CD4-positive, alpha-beta memory T cell (primary cell): Measurements from ENCODE around the gene E4F1. TPM values are rescaled to one million over a fixed set of nuclear protein-coding genes. Genes with fewer than 3 reads are reported as not detected.

Source experiments
- CTCF ChIA-PET: fragments of 350-600 bp; sonication (Branson Sonifier 250); formaldehyde crosslinking; loops from one replicate; lab custom pipeline; 2021; ENCODE audit warnings: inconsistent platforms; ENCODE audit not compliant: partially characterized antibody; lab: Charles Lee
- POLR2A ChIA-PET: fragments of 350-600 bp; sonication (Branson Sonifier 250); formaldehyde crosslinking; loops from one replicate; lab custom pipeline; 2021; ENCODE audit not compliant: partially characterized antibody; lab: Charles Lee
- DNase-seq, 5 donors: peaks; one replicate each; pipeline versions ENCODE4 v3.0.0 to v3.0.0-alpha.2; 2020 to 2022; ENCODE audit warnings: mixed read lengths in 1 of 5
- H3K27ac ChIP-seq: one replicate; pipeline ENCODE4 v1.7.0; 2013; ENCODE audit warnings: low read depth, low read length
- H3K27me3 ChIP-seq: 2 replicates; pipeline ENCODE4 v1.7.0; 2013; ENCODE audit warnings: mild to moderate bottlenecking, low read length, moderate library complexity; ENCODE audit not compliant: insufficient read depth
- H3K36me3 ChIP-seq: 2 replicates; pipeline ENCODE4 v1.7.0; 2013; ENCODE audit warnings: mild to moderate bottlenecking, low read length, moderate library complexity; ENCODE audit not compliant: insufficient read depth
- H3K4me1 ChIP-seq: 2 replicates; pipeline ENCODE4 v1.7.0; 2013; ENCODE audit warnings: mild to moderate bottlenecking, low read length, moderate library complexity; ENCODE audit not compliant: insufficient read depth
- H3K4me3 ChIP-seq, 2 donors: one replicate each; pipeline ENCODE4 v1.7.0; 2013; ENCODE audit warnings: low read length in 2 of 2, mild to moderate bottlenecking in 1 of 2
- H3K9me3 ChIP-seq, 2 donors: one replicate each; pipeline ENCODE4 v1.7.0; 2013; ENCODE audit warnings: low read length in 2 of 2, control low read depth in 1 of 2; ENCODE audit not compliant: control insufficient read depth in 1 of 2
- H3K27ac Mint-ChIP-seq, 7 donors: one replicate each; pipeline ENCODE4 v1.8.0; 2020 to 2021; ENCODE audit warnings: mixed read lengths in 7 of 7, mild to moderate bottlenecking in 6 of 7, inconsistent platforms in 3 of 7, moderate library complexity in 3 of 7
- H3K27me3 Mint-ChIP-seq, 2 donors: one replicate each; pipeline ENCODE4 v1.8.0; 2020 to 2021; ENCODE audit warnings: mixed read lengths in 2 of 2
- H3K36me3 Mint-ChIP-seq, 2 donors: one replicate each; pipeline ENCODE4 v1.8.0; 2020 to 2021; ENCODE audit warnings: mixed read lengths in 2 of 2, inconsistent platforms in 1 of 2, mild to moderate bottlenecking in 1 of 2
- H3K4me1 Mint-ChIP-seq, 4 donors: one replicate each; pipeline ENCODE4 v1.8.0; 2020 to 2021; ENCODE audit warnings: mixed read lengths in 4 of 4, mild to moderate bottlenecking in 1 of 4
- H3K4me3 Mint-ChIP-seq, 8 donors: one replicate each; pipeline ENCODE4 v1.8.0; 2020 to 2021; ENCODE audit warnings: mixed read lengths in 8 of 8, mild to moderate bottlenecking in 7 of 8, moderate library complexity in 6 of 8, inconsistent platforms in 3 of 8
- H3K9me3 Mint-ChIP-seq, 8 donors: one replicate each; pipeline ENCODE4 v1.8.0; 2020 to 2021; ENCODE audit warnings: mixed read lengths in 8 of 8, mild to moderate bottlenecking in 5 of 8, inconsistent platforms in 3 of 8, moderate library complexity in 1 of 8
- intact Hi-C: fragments of 100-400 bp; cut with micrococcal nuclease; formaldehyde crosslinking; loops from one replicate; pipeline ENCODE4 v1.15.1; 2023
- polyA plus RNA-seq, 2 donors: library from polyadenylated mRNA; unstranded; fragments of 300-500 nt; fragmentation: Illumina TruSeq; gene quantifications; one replicate each; pipeline ENCODE4 v1.2.3, GENCODE V29; 2021
- total RNA-seq, 2 experiments: library from RNA; stranded (reverse); gene quantifications; one replicate each; pipeline ENCODE4 v1.2.3, GENCODE V29; 2021

E4F1 gene
- total and polyA plus RNA-seq, 4 experiments from 2014 or later, result 6.7 to 49.7 (median 33.7) TPM

DNA sequence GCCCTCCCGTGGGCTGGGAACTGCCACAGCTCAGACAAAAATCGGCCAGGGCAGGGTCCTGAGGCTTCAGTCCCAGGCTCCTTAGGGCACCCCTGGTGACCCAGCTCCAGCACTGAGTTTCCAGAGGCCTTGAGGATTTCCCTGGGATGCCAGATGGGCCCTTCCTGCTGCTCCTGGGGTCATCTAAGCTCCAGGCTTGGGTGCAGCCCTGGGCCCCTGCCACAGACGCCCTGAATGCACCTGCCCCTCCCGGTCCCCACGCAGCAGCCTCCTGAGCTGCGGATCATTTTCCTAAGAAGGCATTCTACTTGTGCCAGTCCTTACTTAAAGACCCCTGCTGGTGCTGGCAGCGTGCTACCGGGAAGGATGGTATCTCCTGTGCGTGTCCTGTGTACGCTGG lies 50.5 kb downstream of the E4F1 start:
- Histone ChIP-seq H3K36me3 (no peaks in the 10 kb centered on the region), H3K27ac (no peak overlapping the region), H3K9me3 (no peaks in the 10 kb centered on the region), H3K4me1 (peaks cover 12% of the 10 kb centered on the region), H3K4me3 (no peak overlapping the region), H3K27me3 (no peaks in the 10 kb centered on the region)
- DNase-seq, result no peak
- intact Hi-C loops, result no loop called here
- ChIA-PET CTCF (no interaction called here), POLR2A (no interaction called here)
- H3K4me3 Mint-ChIP-seq, result no peak overlapping the region
- H3K27ac Mint-ChIP-seq, result no peak overlapping the region
- no peaks in the 10 kb centered on the region for H3K9me3 Mint-ChIP-seq
- H3K36me3 Mint-ChIP-seq, result peaks cover 0 to 2% of the 10 kb centered on the region in 2 donors
- H3K27me3 Mint-ChIP-seq, result no peaks in the 10 kb centered on the region
- H3K4me1 Mint-ChIP-seq, result peaks cover 6 to 11% (median 8%) of the 10 kb centered on the region in 4 donors

DNA sequence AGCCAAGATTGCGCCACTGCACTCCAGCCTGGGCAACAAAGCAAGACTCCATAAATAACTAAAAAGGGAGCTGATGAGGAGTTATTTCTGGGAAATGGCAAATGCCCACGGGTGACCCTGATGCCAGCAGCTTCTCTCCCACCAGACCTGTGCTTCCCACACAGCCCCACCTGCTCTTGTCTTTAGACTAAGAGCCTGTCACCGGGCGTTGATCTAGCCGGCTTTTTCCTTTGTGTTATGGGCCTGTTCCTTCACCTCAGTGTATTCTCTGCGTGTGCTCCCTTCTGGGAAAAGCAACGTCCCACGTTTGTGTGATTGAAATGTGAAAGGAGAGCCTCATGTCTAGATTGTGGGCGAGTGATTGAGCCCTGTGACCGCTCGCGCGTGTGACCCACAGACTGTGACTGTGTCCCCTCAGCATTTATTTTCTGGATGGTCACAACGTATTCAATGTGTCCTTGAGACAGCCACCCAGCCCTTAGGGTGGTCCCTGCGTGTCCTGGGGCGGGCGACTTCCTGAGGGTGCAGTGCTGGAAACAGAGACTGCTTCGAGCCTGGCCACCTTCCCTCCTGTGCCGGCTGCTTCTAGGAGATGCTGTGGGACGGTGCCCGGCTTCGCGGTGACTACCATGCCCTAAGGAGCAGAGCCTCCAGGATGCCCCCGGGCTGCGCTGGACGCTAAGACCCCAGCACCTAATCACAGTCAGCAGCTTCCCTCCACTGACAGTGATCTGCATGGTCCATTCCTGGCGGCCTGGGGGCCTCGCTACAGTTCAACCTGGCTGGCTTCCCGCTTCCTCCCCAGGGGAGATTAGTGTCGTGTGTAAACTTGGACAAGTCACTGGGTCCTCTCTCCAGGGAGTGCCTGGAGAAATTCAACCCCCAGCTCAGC lies 52.3 kb downstream of the E4F1 start:
- POLR2A ChIA-PET, result no interaction called here
- intact Hi-C loops, result no loop called here

DNA sequence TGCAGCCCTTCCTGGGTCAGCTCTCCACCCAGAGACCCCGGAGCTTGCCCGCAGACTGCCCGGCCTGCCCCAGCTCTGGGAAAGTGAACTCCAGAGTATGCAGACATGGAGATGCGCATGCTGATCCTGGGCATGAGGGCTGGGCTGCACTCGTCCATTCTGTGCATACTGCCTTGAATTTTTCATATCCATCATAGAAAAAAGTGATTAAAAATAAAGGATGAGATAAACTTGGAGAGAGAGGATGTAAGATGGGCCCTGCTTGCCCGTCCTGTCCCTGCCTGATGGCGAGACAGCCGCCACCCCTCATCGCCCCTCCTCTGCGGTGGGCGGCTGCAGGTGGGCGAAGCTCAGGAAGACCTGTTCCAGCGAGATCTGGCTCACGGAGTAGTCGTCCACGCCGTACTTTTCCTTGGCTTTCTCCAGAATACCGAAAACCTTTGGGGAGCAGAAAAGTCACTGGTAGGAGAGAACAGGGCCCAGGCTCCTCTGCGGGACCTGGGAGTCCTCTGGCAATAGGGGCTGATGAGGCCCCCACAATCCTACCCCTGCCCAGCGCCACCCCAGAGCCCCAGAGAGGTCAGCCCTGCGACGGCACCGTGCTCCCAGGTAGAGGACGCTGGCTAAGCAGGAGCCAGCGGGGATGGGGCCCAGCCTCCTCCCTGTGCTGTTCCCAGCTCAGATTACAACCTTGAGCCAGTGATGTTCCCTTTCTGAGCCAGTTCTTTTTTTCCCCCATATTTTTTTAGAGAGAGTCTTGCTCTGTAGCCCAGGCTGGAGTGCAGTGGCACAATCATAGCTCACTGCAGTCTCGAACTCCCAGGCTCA lies 53.2 kb downstream of the E4F1 start:
- intact Hi-C loops, result no loop called here
- no peaks in the 10 kb centered on the region for H3K27me3 ChIP-seq
- ChIA-PET POLR2A (no interaction called here), CTCF (no interaction called here)
- Mint-ChIP-seq H3K4me3 (no peak overlapping the region), H3K4me1 (no peaks in the 10 kb centered on the region), H3K27ac (no peak overlapping the region), H3K27me3 (no peaks in the 10 kb centered on the region), H3K36me3 (peaks cover 0 to 3% of the 10 kb centered on the region in 2 donors), H3K9me3 (no peaks in the 10 kb centered on the region)
- no peaks in the 10 kb centered on the region for H3K9me3 ChIP-seq
- H3K27ac ChIP-seq, result no peak overlapping the region
- no peak for DNase-seq
- no peaks in the 10 kb centered on the region for H3K36me3 ChIP-seq
- H3K4me1 ChIP-seq, result no peaks in the 10 kb centered on the region
- no peak overlapping the region for H3K4me3 ChIP-seq

More for the DNA sequence above, 52.3 kb downstream of the E4F1 start:
- Histone ChIP-seq H3K36me3 (no peaks in the 10 kb centered on the region), H3K4me1 (no peaks in the 10 kb centered on the region), H3K27me3 (no peaks in the 10 kb centered on the region), H3K9me3 (no peaks in the 10 kb centered on the region), H3K27ac (no peak overlapping the region), H3K4me3 (no peak overlapping the region)
- no peaks in the 10 kb centered on the region for H3K9me3 Mint-ChIP-seq
- H3K4me1 Mint-ChIP-seq, result no peaks in the 10 kb centered on the region
- DNase-seq, result no peak
- CTCF ChIA-PET, result no interaction called here
- H3K27me3 Mint-ChIP-seq, result no peaks in the 10 kb centered on the region
- no peak overlapping the region for H3K4me3 Mint-ChIP-seq
- H3K36me3 Mint-ChIP-seq, result peaks cover 0 to 3% of the 10 kb centered on the region in 2 donors
- no peak overlapping the region for H3K27ac Mint-ChIP-seq

DNA sequence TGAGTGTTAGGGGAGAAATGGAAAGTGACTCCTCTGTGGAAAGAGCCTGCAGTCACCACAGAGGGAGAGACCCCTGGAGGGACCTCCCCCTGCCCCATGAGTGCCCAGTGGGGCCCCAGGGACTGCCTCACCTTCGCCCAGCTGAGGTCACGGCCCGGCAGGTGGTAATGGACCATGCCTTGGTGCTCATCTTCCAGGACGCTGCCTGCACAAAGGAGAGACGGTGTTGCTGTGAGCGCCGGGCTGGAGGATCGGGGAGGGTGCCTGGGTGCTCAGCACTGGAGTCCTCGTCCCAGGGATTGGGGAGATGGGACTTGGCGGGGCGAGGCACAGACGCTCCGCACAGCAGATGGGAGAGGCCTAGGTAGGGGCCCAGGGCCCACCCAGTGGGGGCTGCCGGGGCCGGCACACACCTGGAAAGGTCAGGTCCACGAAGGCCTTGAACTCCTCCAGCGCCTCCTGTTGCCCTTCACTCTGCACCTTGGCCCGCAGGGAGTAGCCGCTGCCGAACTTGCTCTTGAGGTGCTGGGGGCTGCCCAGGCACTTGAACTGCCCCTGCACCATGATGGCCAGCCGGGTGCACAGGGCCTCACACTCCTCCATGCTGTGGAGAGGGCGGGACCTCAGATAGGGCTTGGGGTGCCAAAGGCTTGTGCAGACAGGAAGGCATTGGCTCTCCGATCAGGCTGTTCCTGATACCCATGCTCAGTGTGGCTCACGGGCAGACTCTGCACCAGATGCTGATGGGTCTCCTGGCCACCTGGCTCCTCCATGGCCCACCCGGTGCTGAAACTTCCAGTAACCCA lies 54.3 kb downstream of the E4F1 start:
- POLR2A ChIA-PET, result no interaction called here
- Mint-ChIP-seq H3K36me3 (peaks cover 0 to 3% of the 10 kb centered on the region in 2 donors), H3K4me3 (no peak overlapping the region), H3K4me1 (no peaks in the 10 kb centered on the region), H3K27me3 (no peaks in the 10 kb centered on the region), H3K9me3 (no peaks in the 10 kb centered on the region), H3K27ac (no peak overlapping the region)
- Histone ChIP-seq H3K4me1 (no peaks in the 10 kb centered on the region), H3K36me3 (no peaks in the 10 kb centered on the region), H3K4me3 (no peak overlapping the region), H3K27me3 (no peaks in the 10 kb centered on the region), H3K27ac (no peak overlapping the region), H3K9me3 (no peaks in the 10 kb centered on the region)
- CTCF ChIA-PET, result no interaction called here
- intact Hi-C loops, result no loop called here
- DNase-seq, result no peak

DNA sequence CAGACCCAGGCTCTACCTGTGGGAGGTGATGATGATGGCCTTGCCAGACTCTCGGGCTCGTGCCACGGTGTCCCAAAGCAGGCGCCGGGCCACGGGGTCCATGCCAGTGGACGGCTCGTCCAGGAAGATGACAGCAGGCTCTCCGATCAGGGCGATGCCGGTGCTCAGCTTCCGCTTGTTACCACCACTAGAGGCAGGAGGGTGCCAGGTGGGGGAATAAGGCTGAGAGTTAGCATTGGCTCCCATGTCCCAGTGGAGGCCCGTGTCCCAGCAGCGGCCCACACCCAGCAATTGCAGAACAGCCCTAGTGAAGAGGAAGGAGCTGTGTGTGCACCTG lies 54.8 kb downstream of the E4F1 start:
- DNase-seq, result no peak
- intact Hi-C loops, result no loop called here
- Mint-ChIP-seq H3K27me3 (no peaks in the 10 kb centered on the region), H3K36me3 (peaks cover 0 to 3% of the 10 kb centered on the region in 2 donors), H3K9me3 (no peaks in the 10 kb centered on the region), H3K27ac (no peak overlapping the region), H3K4me3 (no peak overlapping the region), H3K4me1 (no peaks in the 10 kb centered on the region)
- Histone ChIP-seq H3K36me3 (no peaks in the 10 kb centered on the region), H3K27ac (no peak overlapping the region), H3K27me3 (no peaks in the 10 kb centered on the region), H3K4me3 (no peak overlapping the region), H3K4me1 (no peaks in the 10 kb centered on the region), H3K9me3 (no peaks in the 10 kb centered on the region)
- ChIA-PET POLR2A (interaction anchor here (0.6 kb wide), 1 partner anchor 10 kb away, joined by 3 read pairs; no protein-coding TSS in a partner anchor), CTCF (interaction anchor here (1.7 kb wide), 1 partner anchor 10 kb away, joined by 4 read pairs; no protein-coding TSS in a partner anchor)

DNA sequence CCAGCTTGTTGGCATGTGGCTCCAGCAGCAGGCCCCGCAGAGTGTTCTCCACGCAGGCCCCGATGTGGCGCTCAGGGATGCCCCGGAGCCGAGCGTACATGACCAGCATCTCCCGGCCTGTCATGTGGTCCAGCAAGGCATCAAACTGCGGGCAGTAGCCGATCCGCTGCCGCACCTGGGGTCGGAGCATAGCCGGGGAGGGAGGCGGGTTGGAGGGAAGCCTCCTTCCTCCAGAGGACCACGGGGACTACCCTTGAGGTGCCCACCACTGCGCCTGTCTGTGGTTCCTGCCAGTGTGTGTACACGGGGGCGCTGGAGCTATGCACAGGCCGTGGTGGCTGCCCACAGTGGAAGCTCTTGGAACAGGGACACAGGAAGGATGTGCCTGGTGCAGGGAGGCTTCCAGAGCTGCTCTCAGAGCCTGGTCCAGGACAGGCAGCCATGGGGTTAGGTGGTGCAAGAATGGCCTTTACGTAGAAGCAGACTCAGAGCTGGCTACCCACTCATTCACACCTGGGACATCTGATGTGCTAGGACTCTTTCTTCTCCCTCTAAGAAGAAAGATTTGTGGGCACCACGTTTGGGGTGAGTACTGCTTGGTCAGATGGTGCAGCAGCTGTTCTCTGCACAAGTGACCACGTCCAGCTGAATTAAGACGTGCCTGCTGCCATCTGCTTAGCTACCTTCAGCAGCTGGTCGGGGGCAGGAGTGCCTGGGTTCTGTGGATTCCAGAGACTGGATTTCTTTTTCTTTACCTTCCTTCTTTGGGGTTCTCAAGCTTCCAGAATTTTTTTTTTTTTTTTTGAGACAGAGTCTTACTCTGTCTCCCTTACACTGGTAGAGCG lies 55.8 kb downstream of the E4F1 start:
- POLR2A ChIA-PET, result interaction anchor here (0.6 kb wide), 1 partner anchor 11 kb away, joined by 3 read pairs; no protein-coding TSS in a partner anchor
- Histone ChIP-seq H3K27me3 (no peaks in the 10 kb centered on the region), H3K4me1 (no peaks in the 10 kb centered on the region), H3K9me3 (no peaks in the 10 kb centered on the region), H3K4me3 (no peak overlapping the region), H3K27ac (no peak overlapping the region), H3K36me3 (no peaks in the 10 kb centered on the region)
- intact Hi-C loops, result no loop called here
- Mint-ChIP-seq H3K4me3 (no peak overlapping the region), H3K27me3 (no peaks in the 10 kb centered on the region), H3K36me3 (peaks cover 4 to 6% of the 10 kb centered on the region in 2 donors), H3K27ac (no peak overlapping the region), H3K9me3 (no peaks in the 10 kb centered on the region), H3K4me1 (no peaks in the 10 kb centered on the region)
- CTCF ChIA-PET, result interaction anchor here (0.7 to 1.7 kb wide), 3 partner anchors 9 to 275 kb away, joined by 3 to 4 read pairs (median 3); no protein-coding TSS in a partner anchor
- DNase-seq, result no peak
